A549 (cell line): Measurements from ENCODE around the gene CCDC83.

Experiments
- CTCF ChIP-seq: fragments of >200 bp; sonication (Bioruptor Twin); formaldehyde crosslinking; IDR thresholded peaks from 3 replicates; pipeline ENCODE4 v1.5.1; 2016
- RAD21 ChIP-seq, 2 experiments: fragments of >200 bp in 1 of 2; sonication (Bioruptor Twin) in 1 of 2; formaldehyde crosslinking in 1 of 2; IDR thresholded peaks in 1 of 2; conservative IDR thresholded peaks in 1 of 2; 2 replicates in 1 of 2; 3 replicates in 1 of 2; pipeline ENCODE4 v1.6.1; 2012 to 2018; ENCODE audit warnings: inconsistent platforms in 1 of 2
- USF2 ChIP-seq: fragments of 450-650 bp; IDR thresholded peaks from 2 replicates; pipeline ENCODE4 v1.6.1; 2014; ENCODE audit warnings: antibody characterized with exemption

- TF ChIP-seq USF2: no peak
- TF ChIP-seq RAD21 (conservative IDR thresholded peaks at IDR 0.05 in 1 of 2, IDR thresholded peaks at IDR 0.05 in 1 of 2): no peak
- TF ChIP-seq CTCF: no peak
Measured at GRCh38 chr11:85914425-85914824, 59.2 kb downstream of the CCDC83 start.
